Lower leg skin (tissue), 3 donors: ENCODE measurements around the gene TNRC6A.

Source experiments
- POLR2A ChIP-seq, 2 donors: fragments of 450-650 bp; IDR thresholded peaks; one replicate each; pipeline ENCODE4 v1.6.1; 2016 to 2017; ENCODE audit warnings: antibody characterized with exemption in 2 of 2, mild to moderate bottlenecking in 1 of 2, moderate library complexity in 1 of 2
- TF ChIP-seq, protein P1 (sequence below), 3 donors: fragments of 450-650 bp; IDR thresholded peaks; one replicate each; pipeline ENCODE4 v1.5.1; 2016; ENCODE audit warnings: antibody characterized with exemption in 3 of 3, mild to moderate bottlenecking in 3 of 3, moderate library complexity in 2 of 3

- TF ChIP-seq, protein P1, sequence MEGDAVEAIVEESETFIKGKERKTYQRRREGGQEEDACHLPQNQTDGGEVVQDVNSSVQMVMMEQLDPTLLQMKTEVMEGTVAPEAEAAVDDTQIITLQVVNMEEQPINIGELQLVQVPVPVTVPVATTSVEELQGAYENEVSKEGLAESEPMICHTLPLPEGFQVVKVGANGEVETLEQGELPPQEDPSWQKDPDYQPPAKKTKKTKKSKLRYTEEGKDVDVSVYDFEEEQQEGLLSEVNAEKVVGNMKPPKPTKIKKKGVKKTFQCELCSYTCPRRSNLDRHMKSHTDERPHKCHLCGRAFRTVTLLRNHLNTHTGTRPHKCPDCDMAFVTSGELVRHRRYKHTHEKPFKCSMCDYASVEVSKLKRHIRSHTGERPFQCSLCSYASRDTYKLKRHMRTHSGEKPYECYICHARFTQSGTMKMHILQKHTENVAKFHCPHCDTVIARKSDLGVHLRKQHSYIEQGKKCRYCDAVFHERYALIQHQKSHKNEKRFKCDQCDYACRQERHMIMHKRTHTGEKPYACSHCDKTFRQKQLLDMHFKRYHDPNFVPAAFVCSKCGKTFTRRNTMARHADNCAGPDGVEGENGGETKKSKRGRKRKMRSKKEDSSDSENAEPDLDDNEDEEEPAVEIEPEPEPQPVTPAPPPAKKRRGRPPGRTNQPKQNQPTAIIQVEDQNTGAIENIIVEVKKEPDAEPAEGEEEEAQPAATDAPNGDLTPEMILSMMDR (IDR thresholded peaks at IDR 0.05) = no peak
- TF ChIP-seq POLR2A (IDR thresholded peaks at IDR 0.05) = no peak
Observed at GRCh38 chr16:24852281-24852721, 122.8 kb downstream of the TNRC6A start.
